Stomach smooth muscle (tissue), 2 donors: Measurements from ENCODE around the gene DNMT3A.
A peak's percentile ranks its signal among the peaks of the same experiment; 100 is the strongest.

Experiments
- H3K27ac ChIP-seq: one replicate; pipeline ENCODE4 v1.7.0; 2013; ENCODE audit warnings: mild to moderate bottlenecking, low read length, inconsistent platforms
- H3K27me3 ChIP-seq, 2 donors: one replicate each; pipeline ENCODE4 v1.7.0; 2013; ENCODE audit warnings: low read length in 2 of 2; ENCODE audit not compliant: insufficient read depth in 2 of 2, control insufficient read depth in 1 of 2
- H3K36me3 ChIP-seq, 2 donors: one replicate each; pipeline ENCODE4 v1.7.0; 2013; ENCODE audit warnings: low read length in 2 of 2; ENCODE audit not compliant: control insufficient read depth in 2 of 2, insufficient read depth in 2 of 2
- H3K4me1 ChIP-seq: one replicate; pipeline ENCODE4 v1.7.0; 2013; ENCODE audit warnings: low read length; ENCODE audit not compliant: control insufficient read depth, insufficient read depth
- H3K4me3 ChIP-seq, 2 donors: one replicate each; pipeline ENCODE4 v1.7.0; 2013; ENCODE audit warnings: low read length in 2 of 2
- H3K9ac ChIP-seq, 2 donors: one replicate each; pipeline ENCODE4 v1.7.0; 2013; ENCODE audit warnings: low read length in 2 of 2, mild to moderate bottlenecking in 1 of 2
- H3K9me3 ChIP-seq, 2 donors: one replicate each; pipeline ENCODE4 v1.7.0; 2013; ENCODE audit warnings: low read length in 2 of 2; ENCODE audit not compliant: control insufficient read depth in 2 of 2
- donor health status: healthy.
- donor health status: Pancreatic carcinoma.

Gene DNMT3A

DNA sequence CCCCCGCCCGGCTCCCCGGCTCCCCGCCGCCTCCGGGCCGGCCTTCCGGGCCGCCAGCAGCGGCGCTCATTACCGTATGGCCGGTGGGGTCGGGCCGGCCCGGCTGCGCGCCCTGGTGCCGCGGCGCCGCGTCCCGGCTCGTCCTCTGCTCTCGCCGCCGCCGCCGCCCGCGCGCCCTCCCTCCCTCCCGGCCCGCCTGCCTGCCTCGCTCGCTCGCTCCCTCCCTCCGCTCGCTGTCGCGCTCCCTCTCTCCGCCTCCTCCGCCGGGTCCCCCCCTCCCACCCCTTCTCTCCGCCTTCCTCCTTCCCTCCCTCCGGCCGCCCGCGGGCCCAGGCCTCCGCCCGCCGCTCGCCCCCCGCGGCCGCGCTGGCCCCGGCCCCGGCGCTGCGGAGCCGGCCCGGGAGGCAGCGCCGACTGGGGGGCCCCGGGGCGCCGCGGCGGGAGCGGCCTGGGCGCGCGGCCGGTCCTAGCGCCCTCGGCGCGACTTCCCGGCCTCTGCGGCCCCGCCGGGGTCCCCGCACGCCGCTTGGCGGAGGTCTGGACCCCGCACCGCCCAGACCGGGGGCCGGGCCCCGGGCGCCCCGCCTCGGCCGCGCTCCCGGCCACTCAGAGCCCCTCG is at the start of gene DNMT3A:
DNMT3A (minus strand) TSS at position 173 of the 619 bp plus-strand sequence. CDS start 27,941 bp downstream, outside the sequence.
- Histone ChIP-seq H3K9ac (peak within 1 kb of the TSS; percentile 13), H3K36me3 (peaks cover 0 to 2% of the 10 kb centered on the region in 2 donors), H3K27me3 (no peaks in the 10 kb centered on the region), H3K4me1 (peaks cover 40% of the 10 kb centered on the region), H3K4me3 (peak within 1 kb of the TSS; percentile 44 to 76), H3K27ac (peak within 1 kb of the TSS; percentile 46), H3K9me3 (no peaks in the 10 kb centered on the region)

- Histone ChIP-seq H3K27me3 (no peaks in the 10 kb centered on the region), H3K27ac (no peak overlapping the region), H3K9ac (no peak overlapping the region), H3K9me3 (no peaks in the 10 kb centered on the region), H3K36me3 (peaks cover 0 to 3% of the 10 kb centered on the region in 2 donors), H3K4me1 (no peaks in the 10 kb centered on the region), H3K4me3 (no peak overlapping the region)
These were observed 47.4 kb upstream of the DNMT3A start for GRCh38 chr2:25389161-25389560.

DNA sequence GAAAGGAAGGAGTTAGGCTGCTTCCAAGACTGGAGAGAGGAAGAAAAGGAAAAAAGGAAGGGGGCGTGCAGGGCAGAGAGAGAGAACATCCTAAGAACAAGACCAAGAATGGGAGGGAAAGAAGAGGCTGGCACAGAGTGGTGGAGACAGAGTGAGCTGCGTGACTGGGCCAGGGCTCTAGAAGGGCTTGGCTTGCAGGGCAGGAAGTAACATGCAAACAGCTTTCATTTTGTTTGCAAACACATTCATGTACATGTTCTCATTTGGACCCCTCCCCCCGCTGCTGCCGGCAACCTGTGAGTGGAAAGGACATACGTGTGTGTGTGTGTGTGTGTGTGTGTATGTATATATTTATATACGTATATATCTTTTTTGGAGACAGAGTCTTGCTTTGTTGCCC is 46.8 kb upstream of the DNMT3A start:
- Histone ChIP-seq H3K4me1 (no peaks in the 10 kb centered on the region), H3K9ac (no peak overlapping the region), H3K27ac (no peak overlapping the region), H3K9me3 (no peaks in the 10 kb centered on the region), H3K36me3 (peaks cover 0 to 3% of the 10 kb centered on the region in 2 donors), H3K4me3 (no peak overlapping the region), H3K27me3 (no peaks in the 10 kb centered on the region)

GRCh38 chr2:25387876-25388449 is 46.2 kb upstream of the DNMT3A start:
- H3K27ac ChIP-seq: no peak overlapping the region
- no peaks in the 10 kb centered on the region for H3K9me3 ChIP-seq
- peaks cover 0 to 3% of the 10 kb centered on the region in 2 donors for H3K36me3 ChIP-seq
- no peaks in the 10 kb centered on the region for H3K27me3 ChIP-seq
- no peaks in the 10 kb centered on the region for H3K4me1 ChIP-seq
- no peak overlapping the region for H3K9ac ChIP-seq
- no peak overlapping the region for H3K4me3 ChIP-seq

- no peak overlapping the region for H3K4me3 ChIP-seq
- no peaks in the 10 kb centered on the region for H3K9me3 ChIP-seq
- H3K4me1 ChIP-seq: no peaks in the 10 kb centered on the region
- no peak overlapping the region for H3K9ac ChIP-seq
- peaks cover 0 to 3% of the 10 kb centered on the region in 2 donors for H3K36me3 ChIP-seq
- H3K27ac ChIP-seq: no peak overlapping the region
- no peaks in the 10 kb centered on the region for H3K27me3 ChIP-seq
These were observed 45.5 kb upstream of the DNMT3A start for GRCh38 chr2:25386971-25387875.

GRCh38 chr2:25385910-25386309 is 44.2 kb upstream of the DNMT3A start:
- H3K9me3 ChIP-seq: no peaks in the 10 kb centered on the region
- no peak overlapping the region for H3K4me3 ChIP-seq
- no peaks in the 10 kb centered on the region for H3K27me3 ChIP-seq
- no peak overlapping the region for H3K27ac ChIP-seq
- H3K9ac ChIP-seq: no peak overlapping the region
- H3K36me3 ChIP-seq: peaks cover 0 to 3% of the 10 kb centered on the region in 2 donors
- H3K4me1 ChIP-seq: peaks cover 1% of the 10 kb centered on the region

DNA sequence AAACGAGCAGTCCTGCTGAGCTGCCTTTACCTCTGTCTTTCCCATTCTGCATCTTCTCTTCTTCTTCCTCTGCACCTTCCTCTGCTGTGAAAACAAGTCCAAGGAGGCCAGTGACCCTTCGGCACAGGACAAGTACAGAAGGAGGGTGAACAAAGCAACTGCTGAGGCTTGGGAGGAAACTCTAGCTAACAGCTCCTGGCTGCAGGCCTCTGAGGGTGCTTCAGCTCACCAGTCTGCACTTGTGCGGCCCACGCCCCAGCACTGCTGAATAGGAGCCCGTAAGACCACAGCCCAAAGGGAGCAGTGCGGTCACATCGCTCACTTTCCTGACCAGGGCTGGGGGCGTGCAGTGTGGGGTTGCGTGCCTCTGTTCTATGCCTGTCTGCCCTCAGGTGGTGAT is 42.1 kb upstream of the DNMT3A start:
- H3K4me3 ChIP-seq: no peak overlapping the region
- H3K4me1 ChIP-seq: peaks cover 6% of the 10 kb centered on the region
- H3K36me3 ChIP-seq: peaks cover 0 to 3% of the 10 kb centered on the region in 2 donors
- no peak overlapping the region for H3K9ac ChIP-seq
- H3K27me3 ChIP-seq: no peaks in the 10 kb centered on the region
- no peak overlapping the region for H3K27ac ChIP-seq
- no peaks in the 10 kb centered on the region for H3K9me3 ChIP-seq

- Histone ChIP-seq H3K4me1 (peaks cover 25% of the 10 kb centered on the region), H3K27me3 (no peaks in the 10 kb centered on the region), H3K4me3 (no peak overlapping the region), H3K27ac (no peak overlapping the region), H3K9me3 (no peaks in the 10 kb centered on the region), H3K9ac (no peak overlapping the region), H3K36me3 (no peaks in the 10 kb centered on the region)
These were observed 39.8 kb upstream of the DNMT3A start for GRCh38 chr2:25381502-25381901.

- Histone ChIP-seq H3K36me3 (no peaks in the 10 kb centered on the region), H3K9ac (no peak overlapping the region), H3K4me3 (no peak overlapping the region), H3K4me1 (peaks cover 30% of the 10 kb centered on the region), H3K27me3 (no peaks in the 10 kb centered on the region), H3K9me3 (no peaks in the 10 kb centered on the region), H3K27ac (no peak overlapping the region)
These were observed 39.1 kb upstream of the DNMT3A start for GRCh38 chr2:25380586-25381375.

DNA sequence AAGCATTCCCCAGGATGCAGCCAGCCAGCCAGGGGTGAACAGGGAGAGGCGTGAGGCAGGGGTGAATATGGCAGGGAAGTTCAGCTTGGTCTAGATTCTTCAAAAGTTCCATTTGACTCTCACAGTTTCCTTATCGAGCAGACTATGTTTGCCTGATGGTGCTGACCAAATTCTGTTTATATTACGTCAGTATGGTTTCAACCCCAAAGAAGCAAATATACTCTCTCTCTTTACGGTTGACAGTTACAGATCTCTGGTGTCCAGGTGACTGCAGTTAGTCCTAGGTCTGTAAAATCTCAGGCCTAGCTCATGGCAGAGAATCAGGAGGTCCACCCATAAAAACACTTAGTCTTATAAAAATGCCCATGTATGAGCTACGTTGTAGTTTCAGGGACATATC is 38.3 kb upstream of the DNMT3A start:
- no peaks in the 10 kb centered on the region for H3K9me3 ChIP-seq
- H3K27me3 ChIP-seq: no peaks in the 10 kb centered on the region
- no peak overlapping the region for H3K4me3 ChIP-seq
- no peak overlapping the region for H3K27ac ChIP-seq
- no peak overlapping the region for H3K9ac ChIP-seq
- H3K36me3 ChIP-seq: no peaks in the 10 kb centered on the region
- peaks cover 30% of the 10 kb centered on the region for H3K4me1 ChIP-seq
